ENCODE data around the gene VAV3. TPM values are rescaled to one million over a fixed set of nuclear protein-coding genes. Genes with fewer than 3 reads are reported as not detected.
"Not testable (repeated sequence)": the region's sequence is repeated elsewhere in the genome, so short reads cannot be mapped to it uniquely, and the experiment has no call there.

VAV3 gene
- total RNA-seq, 1 donor from 2014 or later: 2.5 TPM

DNA sequence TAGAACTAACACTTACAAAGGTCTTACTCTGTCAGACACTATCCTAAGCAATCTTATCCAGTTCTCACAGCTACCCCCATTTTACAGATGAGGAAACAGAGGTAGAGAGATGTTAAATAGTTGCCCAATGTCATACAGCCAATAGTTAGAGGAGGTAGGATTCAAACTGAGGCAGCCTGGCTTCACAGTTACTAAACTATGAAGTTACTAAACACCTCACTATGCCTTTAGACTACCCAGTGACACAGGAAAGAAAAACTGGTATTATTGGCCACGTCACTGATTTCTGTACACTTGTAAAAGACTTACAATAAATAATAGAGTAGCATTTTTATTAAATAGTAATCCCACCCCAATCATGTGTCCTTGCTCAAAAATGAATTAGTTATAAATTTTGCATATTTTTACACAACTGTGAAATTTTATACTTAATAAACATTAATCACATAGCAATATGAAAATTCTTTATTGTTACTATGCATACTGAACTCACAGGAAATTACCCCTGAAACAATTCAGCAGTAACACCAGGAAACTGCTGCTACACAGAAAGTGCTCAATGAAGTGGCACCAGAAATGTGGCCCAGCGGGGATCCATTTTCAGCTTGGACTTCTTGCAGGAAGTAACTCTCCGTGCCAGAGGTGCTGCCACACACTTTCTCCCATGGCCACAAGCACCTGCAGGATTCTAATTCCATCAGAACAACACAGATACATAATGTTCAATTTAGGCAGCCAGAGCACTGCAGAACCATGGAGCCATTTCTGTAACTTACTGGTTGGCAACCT lies 69.4 kb downstream of the VAV3 start:
- intact Hi-C loops (cut with micrococcal nuclease): no loop called here

DNA sequence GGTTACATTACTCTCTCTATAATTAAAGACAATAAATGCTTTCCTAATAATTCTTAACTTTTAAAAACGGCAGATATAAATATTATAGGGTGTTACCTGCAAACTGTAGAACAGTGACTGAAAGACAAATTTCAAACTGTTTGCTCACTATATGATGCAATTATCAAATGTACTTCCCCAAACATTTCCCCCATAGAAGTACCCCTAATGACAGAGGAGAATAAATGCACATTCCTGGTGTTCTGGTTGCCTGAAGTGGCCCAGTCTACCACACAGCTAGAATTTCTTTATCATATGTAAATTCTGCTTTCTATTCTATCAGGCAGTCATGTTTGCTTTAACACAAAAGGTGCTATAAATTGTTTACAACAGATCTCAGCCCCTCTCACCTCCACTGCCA lies 70.4 kb downstream of the VAV3 start:
- intact Hi-C loops (cut with micrococcal nuclease): no loop called here

DNA sequence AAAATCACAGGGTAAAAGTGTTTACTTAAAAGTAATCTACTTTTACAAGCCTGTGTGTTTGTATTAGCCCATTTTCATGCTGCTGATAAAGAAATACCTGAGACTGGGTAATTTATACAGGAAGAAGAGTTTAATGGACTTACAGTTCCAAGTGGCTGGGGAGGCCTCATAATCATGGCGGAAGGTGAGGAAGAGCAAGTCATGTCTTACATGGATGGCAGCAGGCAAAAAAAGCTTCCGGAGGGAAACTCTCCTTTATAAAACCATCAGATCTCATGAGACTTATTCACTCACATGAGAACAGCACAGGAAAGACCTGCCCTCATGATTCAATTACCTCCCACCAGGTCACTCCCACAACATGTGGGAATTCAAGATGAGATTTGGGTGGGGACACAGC lies 71.6 kb downstream of the VAV3 start:
- intact Hi-C loops (cut with micrococcal nuclease): not testable (repeated sequence)

DNA sequence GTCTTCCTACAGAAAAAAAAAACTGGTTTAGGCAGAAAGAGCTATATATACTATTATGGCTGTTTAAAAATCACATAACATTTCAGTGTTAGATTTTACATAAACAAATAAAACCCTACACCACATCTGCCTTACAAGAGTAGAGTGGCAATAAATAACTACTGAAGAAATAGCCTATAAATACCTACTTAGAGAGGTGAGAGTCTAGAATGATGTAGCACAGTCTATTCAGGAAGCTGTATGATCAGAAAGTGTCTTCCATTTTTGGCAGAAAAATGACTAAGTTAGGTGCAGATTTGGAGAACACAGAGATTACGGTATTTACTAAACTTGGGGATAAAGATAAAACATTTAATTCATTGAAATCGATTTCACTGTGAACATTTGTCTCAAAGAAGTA lies 75.5 kb downstream of the VAV3 start:
- intact Hi-C loops (cut with micrococcal nuclease): no loop called here

DNA sequence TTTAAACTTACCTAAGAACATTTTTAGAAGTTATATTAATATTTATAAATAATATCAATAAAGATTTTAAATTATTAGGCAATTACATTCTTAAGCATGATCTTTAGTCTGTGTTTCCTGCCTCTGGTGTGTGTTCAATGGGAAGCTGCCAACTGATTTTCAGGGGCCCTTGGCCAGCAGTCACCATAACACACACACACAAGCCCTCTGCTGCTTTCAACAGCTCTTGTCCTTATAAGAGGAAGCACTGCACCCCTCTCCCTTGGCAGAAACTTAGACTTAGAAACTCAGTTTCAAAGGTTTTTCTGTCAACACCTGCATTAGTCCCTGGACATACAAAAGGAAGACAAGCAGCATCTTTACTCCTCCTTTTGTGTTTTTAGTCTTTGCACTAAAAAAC lies 81.4 kb downstream of the VAV3 start:
- intact Hi-C loops (cut with micrococcal nuclease): no loop called here

DNA sequence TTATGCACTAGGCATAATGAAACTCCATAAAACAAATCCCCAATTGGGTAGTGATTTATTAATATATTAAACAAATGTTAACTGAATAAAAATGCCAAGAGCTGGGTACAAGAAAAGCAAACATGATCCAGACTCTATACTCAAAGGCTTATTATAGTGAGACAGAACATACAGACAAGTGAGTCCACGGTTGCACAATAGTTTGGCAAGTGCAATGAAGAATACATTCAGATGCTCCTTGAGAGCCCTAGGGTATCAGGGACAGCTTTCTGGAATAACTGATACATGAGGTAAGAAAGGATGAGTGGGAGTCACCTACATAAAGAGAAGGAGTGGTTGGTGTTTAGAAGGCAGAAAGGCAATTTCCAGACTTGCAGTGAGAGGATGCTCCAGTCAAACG lies 85.1 kb downstream of the VAV3 start:
- intact Hi-C loops (cut with micrococcal nuclease): no loop called here

DNA sequence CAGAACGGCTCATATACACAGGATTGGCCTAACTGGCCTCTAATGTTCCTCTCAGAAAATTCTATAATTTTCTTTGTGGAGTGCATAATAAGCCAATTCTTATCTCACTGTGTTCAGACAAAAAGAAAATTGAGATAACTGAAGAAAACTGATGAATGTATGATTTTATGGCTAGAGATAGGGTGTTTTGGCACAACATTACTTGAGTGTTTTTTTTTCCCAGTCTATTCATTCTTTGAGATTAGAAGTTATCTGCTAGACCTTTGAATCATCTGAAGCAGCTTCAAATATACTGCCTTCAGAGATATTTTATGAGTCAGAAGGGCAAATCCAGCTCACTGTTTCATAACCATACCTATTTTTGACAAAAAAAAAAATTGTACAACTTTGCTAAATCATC lies 85.6 kb downstream of the VAV3 start:
- intact Hi-C loops (cut with micrococcal nuclease): no loop called here

DNA sequence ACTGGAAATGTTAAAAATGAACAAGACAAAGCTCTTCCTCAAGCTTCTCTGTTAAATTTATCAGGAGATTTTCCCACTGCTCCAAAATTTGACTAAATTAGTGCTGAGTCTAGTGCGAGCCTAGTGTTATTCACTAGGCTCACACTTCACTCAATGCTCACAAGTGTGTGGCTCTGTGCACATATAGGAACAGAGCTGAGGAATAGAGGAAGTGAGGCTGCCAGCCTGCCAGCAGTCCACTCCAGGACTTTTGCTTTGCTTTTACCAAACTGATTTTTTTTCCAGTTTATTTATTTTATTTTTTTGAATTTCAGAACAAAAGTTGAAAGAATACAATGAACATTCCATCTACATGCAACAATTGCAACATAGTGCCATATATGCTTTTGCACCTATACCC lies 87.2 kb downstream of the VAV3 start:
- intact Hi-C loops (cut with micrococcal nuclease): no loop called here

DNA sequence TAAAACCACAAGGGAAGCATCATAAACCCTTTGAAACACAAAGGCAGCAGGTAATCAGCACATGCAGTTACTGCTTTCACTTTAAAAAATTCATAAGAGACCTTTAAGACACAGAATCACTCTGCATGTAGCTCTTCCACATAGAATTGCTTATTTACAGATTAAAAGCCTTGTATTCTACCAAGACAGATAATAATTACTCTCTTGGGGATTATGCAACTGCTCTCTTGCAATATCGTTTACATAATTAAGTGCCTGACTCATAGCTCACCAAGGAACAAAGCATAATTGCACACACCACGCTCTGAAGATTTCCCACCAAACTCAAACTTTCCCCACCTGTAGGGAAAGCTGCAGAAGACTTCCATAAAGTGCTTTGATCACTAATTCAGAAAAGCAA lies 87.9 kb downstream of the VAV3 start:
- intact Hi-C loops (cut with micrococcal nuclease): no loop called here

DNA sequence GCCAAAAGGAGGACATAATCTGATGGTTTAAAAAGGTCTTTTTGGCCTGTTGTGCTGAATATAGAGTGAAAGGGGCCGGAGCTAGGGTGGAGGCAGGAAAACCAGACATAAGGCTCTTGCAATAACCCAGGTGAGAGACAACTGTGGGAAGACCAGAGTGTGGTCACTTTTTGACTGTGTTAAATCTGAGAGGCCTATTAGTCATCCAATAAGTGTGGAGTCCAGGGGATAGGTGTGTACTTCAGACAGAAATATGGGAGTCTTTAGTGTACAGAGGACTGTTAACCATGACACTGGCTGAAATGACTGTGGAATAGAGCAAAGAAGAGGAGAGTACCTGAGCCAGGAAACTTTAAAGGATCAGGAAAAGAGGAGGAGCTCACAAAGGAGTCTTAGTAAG lies 89.3 kb downstream of the VAV3 start:
- intact Hi-C loops (cut with micrococcal nuclease): no loop called here

DNA sequence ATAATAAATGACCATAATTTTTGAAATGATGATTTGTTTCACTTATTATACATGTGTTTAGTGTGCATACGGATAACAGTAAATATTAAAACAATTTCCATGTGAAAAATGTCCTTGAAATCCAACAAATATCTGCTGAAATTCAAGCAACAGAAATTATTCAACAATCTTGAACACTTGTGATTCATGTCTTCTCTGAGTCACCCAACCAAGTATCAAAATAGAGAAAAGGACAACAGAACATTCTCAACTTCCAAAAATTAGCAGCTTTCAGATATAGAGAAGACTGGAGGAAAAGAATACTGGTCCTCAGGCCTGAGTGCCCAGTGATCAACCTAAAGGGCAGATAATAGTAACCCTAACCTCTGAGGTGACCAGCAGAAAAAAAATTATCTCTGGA lies 90.8 kb downstream of the VAV3 start:
- intact Hi-C loops (cut with micrococcal nuclease): no loop called here

DNA sequence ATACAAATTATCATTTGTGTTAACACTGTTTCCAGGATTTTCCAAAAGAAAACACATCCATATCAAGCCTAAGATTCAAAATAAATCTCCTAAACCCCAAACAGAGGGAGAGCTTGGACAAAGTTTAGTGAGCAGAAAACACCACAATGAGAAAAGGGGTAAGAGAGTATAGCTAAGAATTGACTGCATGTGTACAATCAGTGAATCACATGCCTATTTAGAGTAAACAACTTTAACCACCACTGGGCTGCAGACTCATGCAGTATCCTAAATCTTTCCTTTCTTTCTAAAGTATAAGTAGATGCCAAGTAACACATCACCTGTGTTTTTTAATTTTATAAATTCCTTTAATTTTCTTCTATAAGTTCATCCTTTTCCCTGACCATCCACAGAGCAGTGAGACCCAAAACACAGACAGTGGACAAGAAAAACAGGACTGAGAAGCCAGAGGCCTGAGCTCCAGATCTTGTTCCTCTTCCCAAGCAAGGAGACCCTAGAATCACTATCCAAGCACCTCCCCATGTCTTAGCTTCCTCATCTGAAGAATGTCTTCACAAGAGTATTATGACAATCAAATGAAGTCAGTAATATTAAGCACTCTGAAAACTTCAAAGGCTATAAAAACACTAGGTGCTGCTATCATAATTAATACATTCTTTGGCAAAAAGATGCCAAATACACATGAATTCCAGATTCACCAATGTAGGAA lies 93.1 kb downstream of the VAV3 start:
- intact Hi-C loops (cut with micrococcal nuclease): no loop called here

DNA sequence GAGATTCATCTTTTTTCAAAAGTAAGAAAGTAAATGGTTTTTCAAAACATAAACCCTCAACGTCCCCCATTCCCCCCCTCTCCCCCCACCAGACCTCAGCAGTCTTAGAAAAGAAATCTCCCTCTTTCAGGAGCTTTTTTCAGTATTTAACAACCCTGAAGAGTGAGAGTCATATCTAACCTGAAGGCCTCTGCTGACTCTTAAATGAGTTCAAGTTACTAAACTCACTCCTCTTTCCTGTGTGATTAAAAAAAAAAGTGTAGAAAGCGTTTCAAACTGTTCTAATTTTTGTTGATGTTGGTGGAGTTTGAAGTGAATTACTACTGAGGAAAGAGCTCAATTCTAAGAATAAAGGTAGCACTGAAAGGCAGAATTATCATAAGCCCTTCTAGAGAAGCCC lies 93.7 kb downstream of the VAV3 start:
- intact Hi-C loops (cut with micrococcal nuclease): no loop called here

DNA sequence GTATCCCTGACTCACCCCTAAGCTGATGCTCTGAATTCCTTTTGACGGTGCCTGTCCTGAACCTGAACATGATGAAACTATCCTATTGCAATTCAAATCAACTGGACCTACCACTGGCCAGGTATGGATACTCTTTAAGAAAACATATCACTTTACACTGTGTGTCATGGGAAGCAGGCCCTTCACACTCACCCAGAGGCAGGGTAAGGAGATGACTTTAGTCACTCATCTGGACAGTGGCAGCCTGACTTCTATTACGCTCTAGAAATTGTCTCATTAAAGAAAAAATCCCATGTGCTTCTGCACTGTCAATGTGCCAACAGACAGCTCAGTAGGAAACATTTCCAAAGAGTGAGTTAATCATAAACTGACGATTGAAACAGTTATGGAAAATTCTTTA lies 94.3 kb downstream of the VAV3 start:
- intact Hi-C loops (cut with micrococcal nuclease): no loop called here

DNA sequence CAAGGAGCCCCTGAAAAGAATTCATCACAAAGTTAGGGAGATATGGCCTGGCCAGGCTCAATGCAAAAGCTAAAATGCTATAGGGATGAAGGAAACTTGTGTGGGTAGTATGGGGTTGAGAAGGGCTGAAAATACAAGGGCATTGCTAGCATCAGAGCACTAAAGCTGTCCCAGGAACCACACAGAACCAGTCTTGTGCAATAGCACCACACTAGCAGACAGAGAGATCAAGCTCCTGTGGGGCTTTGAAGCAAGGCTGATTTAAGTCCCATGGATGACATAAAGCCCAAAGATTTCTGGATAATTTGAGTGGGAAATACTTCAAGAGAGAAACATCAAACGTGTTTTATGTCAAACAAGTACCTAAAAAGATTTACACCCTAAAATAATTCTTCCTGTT lies 97.1 kb downstream of the VAV3 start:
- intact Hi-C loops (cut with micrococcal nuclease): no loop called here

DNA sequence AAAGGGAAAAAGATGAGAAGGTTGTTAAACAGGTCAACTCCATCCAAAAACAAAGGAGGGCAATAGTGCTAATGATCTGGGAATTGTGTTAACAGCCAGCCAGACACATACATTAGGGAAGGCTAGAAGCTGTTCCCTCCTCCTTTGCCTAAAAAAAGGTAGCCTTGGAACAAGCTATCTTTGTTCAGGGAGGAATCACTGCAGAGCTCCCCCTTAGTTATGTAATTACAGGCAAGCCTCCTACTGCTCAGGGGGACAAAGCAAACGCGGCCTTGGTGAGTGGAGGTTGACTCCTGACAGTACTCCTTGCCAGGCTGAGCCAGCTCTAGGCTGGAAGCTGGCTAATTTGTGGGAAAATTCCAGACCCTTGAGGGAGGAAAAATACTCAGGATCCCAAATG lies 97.6 kb downstream of the VAV3 start:
- intact Hi-C loops (cut with micrococcal nuclease): no loop called here

DNA sequence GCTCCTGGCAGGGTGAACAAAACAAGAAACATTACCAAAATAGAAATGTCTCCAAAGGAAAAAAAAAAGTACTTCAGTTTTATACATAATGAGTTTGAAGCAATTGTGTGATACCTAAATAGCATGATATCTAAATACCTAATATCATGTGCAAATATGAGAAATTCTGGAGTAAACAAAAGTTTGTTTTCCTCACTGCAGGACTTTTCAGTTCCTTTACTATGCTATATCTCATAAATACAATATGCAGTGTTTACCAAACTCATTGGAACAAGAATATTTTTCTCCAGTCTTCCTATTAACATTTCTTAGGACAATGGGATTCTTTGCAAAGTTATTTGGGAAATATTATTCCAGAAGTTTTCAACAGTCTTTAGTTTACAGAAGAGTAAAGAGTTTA lies 98.1 kb downstream of the VAV3 start:
- intact Hi-C loops (cut with micrococcal nuclease): no loop called here

DNA sequence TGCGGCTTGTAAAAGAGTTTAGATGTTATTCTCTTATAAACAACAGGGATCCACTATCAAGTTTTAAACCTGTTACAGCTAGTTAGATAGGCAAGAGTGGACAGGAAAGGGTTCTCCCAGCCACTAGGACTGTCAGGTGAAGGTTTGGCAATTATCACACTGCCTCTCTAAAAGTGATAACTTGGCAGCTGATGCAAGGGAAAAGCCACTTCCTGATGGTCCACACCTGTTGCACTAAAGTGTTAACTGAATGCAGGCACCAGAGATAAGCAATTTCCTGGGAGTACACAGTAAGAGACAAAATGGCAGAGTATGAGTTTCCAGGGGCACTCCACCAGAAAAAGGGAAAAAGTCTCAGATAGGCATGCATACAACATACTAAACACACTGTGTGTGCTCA lies 99.4 kb downstream of the VAV3 start:
- intact Hi-C loops (cut with micrococcal nuclease): no loop called here

DNA sequence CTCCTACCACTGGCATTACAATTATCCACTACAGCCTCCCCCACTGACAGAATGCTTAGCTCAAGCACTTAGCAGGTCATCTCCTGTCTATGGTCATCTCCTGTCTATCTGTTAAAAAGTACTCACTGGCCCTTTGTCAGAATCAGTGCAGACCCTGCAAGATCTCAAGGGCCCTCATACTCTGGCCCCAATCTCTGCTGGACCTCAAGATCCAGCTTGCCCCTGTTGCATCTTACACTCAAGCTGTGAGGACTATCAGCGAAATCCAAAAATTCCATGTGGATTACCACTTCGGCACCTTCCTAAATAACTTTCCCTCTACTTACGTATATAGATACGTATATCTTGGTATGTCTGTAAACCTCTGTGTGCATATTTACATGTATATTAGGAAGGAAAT lies 101.6 kb downstream of the VAV3 start:
- intact Hi-C loops (cut with micrococcal nuclease): no loop called here

DNA sequence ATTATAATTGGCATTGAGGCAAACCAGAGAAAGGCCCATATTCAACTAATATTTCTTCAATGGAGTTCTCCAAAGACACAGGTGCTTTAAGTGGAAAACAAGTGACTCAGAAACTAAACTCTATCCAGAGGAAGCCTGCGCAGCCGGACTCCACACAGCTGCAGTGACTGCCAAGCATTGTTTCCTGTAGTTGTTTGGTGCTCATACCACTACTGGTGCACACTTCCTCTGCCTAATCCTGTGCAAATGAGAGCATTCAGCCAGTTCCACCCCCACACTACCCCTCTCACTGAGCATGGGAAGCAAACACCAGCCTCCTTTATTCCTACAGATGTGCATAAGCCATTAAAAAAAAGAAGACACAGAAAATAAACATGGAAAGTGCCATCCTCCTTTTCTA lies 102.9 kb downstream of the VAV3 start:
- intact Hi-C loops (cut with micrococcal nuclease): no loop called here

DNA sequence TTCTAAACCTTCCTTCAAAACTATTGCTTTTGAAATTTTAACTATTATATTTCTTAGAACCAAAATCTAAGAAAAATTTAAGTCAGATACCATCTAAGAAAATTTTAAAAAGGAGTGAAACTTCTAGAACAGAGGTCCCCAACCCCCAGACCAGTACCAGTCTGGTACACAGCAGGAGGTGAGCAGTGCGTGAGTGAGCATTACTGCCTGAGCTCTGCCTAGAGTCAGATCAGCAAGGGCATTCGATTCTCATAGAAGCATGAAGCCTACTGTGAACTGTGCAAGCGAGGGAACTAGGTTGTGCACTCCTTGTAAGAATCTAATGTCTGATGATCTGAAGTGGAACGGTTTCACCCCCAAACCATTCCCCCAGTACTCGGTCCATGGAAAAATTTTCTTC lies 106.7 kb downstream of the VAV3 start:
- intact Hi-C loops (cut with micrococcal nuclease): no loop called here

DNA sequence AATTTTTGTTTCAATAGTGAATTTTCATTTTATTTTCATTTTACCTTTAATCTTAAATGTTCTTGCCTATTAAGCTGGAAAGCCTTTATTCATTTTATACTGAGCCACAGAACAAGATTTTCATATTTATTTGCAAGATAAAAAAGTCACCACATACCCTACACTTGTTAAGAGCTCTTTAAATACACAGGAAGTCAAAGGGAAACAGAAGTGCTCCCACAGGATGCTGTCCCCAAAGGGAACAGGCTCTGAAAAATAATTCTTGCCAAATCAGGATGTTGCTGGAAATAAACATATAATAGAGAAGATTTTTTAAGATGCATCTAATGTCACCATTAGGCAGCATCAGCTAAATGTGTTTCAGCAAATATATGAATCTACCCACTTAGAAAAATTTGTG lies 113.6 kb downstream of the VAV3 start:
- intact Hi-C loops (cut with micrococcal nuclease): no loop called here

DNA sequence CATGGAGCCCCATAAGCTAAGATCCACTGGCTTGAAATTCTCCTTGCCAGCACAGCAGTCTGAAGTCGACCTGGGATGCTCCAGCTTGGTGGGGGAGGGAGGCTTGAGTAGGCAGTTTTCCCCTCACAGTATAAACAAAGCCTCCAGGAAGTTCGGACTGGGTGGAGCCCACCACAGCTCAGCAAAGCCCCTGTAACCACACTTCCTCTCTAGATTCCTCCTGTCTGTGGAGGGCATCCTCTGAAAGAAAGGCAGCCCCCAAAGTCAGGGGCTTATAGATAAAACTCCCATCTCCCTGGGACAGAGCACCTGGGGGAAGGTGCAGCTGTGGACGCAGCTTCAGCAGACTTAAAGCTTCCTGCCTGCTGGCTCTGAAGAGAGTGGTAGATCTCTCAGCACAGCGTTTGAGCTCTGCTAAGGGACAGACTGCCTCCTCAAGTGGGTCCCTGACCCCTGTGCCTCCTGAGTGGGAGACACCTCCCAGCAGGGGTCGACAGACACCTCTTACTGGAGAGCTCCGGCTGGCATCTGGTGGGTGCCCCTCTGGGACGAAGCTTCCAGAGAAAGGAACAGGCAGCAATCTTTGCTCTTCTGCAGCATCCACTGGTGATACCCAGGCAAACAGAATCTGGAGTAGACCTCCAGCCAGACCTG lies 120.3 kb downstream of the VAV3 start:
- intact Hi-C loops (cut with micrococcal nuclease): loop anchor here (5.0 kb wide), 1 partner anchor 57 kb away; no protein-coding TSS in a partner anchor
